Panc1 (cell line): ENCODE data around the gene TNRC18.

Source experiments
- POLR2AphosphoS5 ChIP-seq: IDR thresholded peaks from 2 replicates; pipeline ENCODE4 v1.6.1; 2012; ENCODE audit warnings: mild to moderate bottlenecking, low read depth, low read length, moderate library complexity
- SIN3A ChIP-seq: IDR thresholded peaks from 2 replicates; pipeline ENCODE4 v1.6.1; 2012; ENCODE audit warnings: low read depth, mild to moderate bottlenecking, low read length, moderate library complexity, borderline replicate concordance; ENCODE audit not compliant: insufficient read depth
- TF ChIP-seq, protein P1 (sequence below): fragments of 450-650 bp; IDR thresholded peaks from 2 replicates; pipeline ENCODE4 v1.5.1; 2017; ENCODE audit warnings: mild to moderate bottlenecking
- TF ChIP-seq, protein P2 (sequence below), 2 experiments: IDR thresholded peaks; 2 replicates each; pipeline ENCODE4 v1.6.1; 2011 to 2012; ENCODE audit warnings: low read depth in 2 of 2, control low read depth in 1 of 2, low read length in 1 of 2, mild to moderate bottlenecking in 1 of 2, moderate library complexity in 1 of 2; ENCODE audit not compliant: insufficient read depth in 1 of 2

DNA sequence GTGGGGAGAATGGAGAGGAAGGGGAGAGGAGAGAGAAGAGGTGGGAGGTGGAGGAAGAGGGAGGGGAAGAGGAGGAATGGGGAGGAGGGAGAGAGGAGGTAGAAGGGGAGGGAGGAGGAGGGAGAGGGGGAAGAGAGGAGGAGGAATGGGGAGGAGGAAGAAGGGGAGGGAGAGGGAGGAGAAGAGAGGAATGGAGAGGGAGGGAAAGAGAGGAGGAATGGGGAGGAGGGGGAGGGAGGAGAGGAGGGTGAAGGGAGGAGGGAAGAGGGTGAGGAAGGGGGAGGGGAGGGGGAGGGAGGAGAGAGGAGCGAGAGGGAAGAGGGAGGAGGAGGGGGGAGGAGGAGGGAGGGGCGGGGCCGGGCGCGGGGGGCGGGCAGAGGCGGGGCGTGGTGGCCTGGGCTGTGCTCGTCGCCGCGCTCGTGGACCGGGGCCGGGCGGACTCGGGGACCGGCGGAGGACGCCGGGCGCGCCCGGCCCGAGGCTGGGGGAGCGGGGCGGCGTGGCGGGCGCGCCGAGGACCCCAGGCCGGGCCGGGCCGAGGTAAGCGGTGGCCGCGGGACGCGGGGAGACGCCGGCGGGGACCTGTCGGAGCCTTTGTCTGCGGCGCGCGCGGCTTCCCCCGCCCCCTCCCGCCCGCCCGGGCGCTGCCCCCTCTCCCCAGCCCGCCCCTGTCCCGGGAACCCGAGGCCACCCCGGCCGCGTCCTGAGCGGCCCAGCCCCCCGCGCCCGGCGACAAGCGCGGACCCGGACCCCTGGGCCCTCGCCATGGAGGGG, 140.9 kb downstream of the TNRC18 start, which contains the start of gene SLC29A4:
- TF ChIP-seq, protein P1, sequence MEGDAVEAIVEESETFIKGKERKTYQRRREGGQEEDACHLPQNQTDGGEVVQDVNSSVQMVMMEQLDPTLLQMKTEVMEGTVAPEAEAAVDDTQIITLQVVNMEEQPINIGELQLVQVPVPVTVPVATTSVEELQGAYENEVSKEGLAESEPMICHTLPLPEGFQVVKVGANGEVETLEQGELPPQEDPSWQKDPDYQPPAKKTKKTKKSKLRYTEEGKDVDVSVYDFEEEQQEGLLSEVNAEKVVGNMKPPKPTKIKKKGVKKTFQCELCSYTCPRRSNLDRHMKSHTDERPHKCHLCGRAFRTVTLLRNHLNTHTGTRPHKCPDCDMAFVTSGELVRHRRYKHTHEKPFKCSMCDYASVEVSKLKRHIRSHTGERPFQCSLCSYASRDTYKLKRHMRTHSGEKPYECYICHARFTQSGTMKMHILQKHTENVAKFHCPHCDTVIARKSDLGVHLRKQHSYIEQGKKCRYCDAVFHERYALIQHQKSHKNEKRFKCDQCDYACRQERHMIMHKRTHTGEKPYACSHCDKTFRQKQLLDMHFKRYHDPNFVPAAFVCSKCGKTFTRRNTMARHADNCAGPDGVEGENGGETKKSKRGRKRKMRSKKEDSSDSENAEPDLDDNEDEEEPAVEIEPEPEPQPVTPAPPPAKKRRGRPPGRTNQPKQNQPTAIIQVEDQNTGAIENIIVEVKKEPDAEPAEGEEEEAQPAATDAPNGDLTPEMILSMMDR = no peak
- TF ChIP-seq POLR2AphosphoS5 = no peak
- TF ChIP-seq, protein P2, sequence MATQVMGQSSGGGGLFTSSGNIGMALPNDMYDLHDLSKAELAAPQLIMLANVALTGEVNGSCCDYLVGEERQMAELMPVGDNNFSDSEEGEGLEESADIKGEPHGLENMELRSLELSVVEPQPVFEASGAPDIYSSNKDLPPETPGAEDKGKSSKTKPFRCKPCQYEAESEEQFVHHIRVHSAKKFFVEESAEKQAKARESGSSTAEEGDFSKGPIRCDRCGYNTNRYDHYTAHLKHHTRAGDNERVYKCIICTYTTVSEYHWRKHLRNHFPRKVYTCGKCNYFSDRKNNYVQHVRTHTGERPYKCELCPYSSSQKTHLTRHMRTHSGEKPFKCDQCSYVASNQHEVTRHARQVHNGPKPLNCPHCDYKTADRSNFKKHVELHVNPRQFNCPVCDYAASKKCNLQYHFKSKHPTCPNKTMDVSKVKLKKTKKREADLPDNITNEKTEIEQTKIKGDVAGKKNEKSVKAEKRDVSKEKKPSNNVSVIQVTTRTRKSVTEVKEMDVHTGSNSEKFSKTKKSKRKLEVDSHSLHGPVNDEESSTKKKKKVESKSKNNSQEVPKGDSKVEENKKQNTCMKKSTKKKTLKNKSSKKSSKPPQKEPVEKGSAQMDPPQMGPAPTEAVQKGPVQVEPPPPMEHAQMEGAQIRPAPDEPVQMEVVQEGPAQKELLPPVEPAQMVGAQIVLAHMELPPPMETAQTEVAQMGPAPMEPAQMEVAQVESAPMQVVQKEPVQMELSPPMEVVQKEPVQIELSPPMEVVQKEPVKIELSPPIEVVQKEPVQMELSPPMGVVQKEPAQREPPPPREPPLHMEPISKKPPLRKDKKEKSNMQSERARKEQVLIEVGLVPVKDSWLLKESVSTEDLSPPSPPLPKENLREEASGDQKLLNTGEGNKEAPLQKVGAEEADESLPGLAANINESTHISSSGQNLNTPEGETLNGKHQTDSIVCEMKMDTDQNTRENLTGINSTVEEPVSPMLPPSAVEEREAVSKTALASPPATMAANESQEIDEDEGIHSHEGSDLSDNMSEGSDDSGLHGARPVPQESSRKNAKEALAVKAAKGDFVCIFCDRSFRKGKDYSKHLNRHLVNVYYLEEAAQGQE (IDR thresholded peaks at IDR 0.05; ENCODE audit: insufficient read depth in 1 of 2, low read depth in 2 of 2, low read length in 1 of 2) = no peak
- TF ChIP-seq SIN3A = no peak
